Natural killer cell (primary cell): Measurements from ENCODE around the gene DTX3L. TPM values are rescaled to one million over a fixed set of nuclear protein-coding genes. Genes with fewer than 3 reads are reported as not detected.
"Not testable (repeated sequence)": the region's sequence is repeated elsewhere in the genome, so short reads cannot be mapped to it uniquely, and the experiment has no call there.

Source experiments
- ATAC-seq, 3 donors: fragments of 150-1000 bp in 2 of 3; fragments of 200-7000 bp in 1 of 3; cut with Tn5 transposase; 1 replicate in 1 of 3; 2 replicates in 2 of 3; pipeline ENCODE4 v1.10.0; 2021; ENCODE audit warnings: mild to moderate bottlenecking in 2 of 3, moderate library complexity in 2 of 3
- DNase-seq, 2 donors: peaks; one replicate each; pipeline versions ENCODE4 v3.0.0 to v3.0.0-alpha.2; 2013 to 2021; ENCODE audit warnings: mixed read lengths in 1 of 2
- H3K27ac ChIP-seq: one replicate; pipeline ENCODE4 v1.5.1; 2013; ENCODE audit warnings: mild to moderate bottlenecking, low read length
- H3K27me3 ChIP-seq: one replicate; pipeline ENCODE4 v1.6.1; 2013; ENCODE audit warnings: low read length; ENCODE audit not compliant: control insufficient read depth, insufficient read depth
- H3K36me3 ChIP-seq: one replicate; pipeline ENCODE4 v1.6.1; 2013; ENCODE audit warnings: low read length; ENCODE audit not compliant: control insufficient read depth, insufficient read depth
- H3K4me1 ChIP-seq: one replicate; pipeline ENCODE4 v1.6.1; 2013; ENCODE audit warnings: low read length; ENCODE audit not compliant: control insufficient read depth, insufficient read depth
- H3K4me3 ChIP-seq: one replicate; pipeline ENCODE4 v1.5.1; 2013; ENCODE audit warnings: low read length
- H3K9me3 ChIP-seq: one replicate; pipeline ENCODE4 v1.6.1; 2013; ENCODE audit warnings: low read length; ENCODE audit not compliant: control insufficient read depth, insufficient read depth
- H3K27ac Mint-ChIP-seq, 2 donors: one replicate each; pipeline ENCODE4 v1.8.0; 2022; ENCODE audit warnings: mild to moderate bottlenecking in 2 of 2, mixed read lengths in 2 of 2, moderate library complexity in 1 of 2
- H3K27me3 Mint-ChIP-seq, 2 donors: one replicate each; pipeline ENCODE4 v1.8.0; 2022; ENCODE audit warnings: low read depth in 2 of 2, mixed read lengths in 2 of 2
- H3K36me3 Mint-ChIP-seq: one replicate; pipeline ENCODE4 v1.8.0; 2022; ENCODE audit warnings: mixed read lengths
- H3K4me1 Mint-ChIP-seq, 2 donors: one replicate each; pipeline ENCODE4 v1.8.0; 2022; ENCODE audit warnings: mixed read lengths in 2 of 2
- H3K4me3 Mint-ChIP-seq: one replicate; pipeline ENCODE4 v1.8.0; 2022; ENCODE audit warnings: mild to moderate bottlenecking, moderate library complexity, mixed read lengths
- H3K9me3 Mint-ChIP-seq, 2 donors: one replicate each; pipeline ENCODE4 v1.8.0; 2022; ENCODE audit warnings: mixed read lengths in 2 of 2
- WGBS: methylation state at CpG from one replicate; pipeline ENCODE4 v1.1.7; 2013; ENCODE audit warnings: missing lambda C conversion rate; ENCODE audit not compliant: insufficient coverage; 5-methylcytosine and 5-hydroxymethylcytosine counted together
- intact Hi-C: fragments of 100-400 bp; cut with micrococcal nuclease; formaldehyde crosslinking; loops from one replicate; pipeline ENCODE4 v1.14.2; 2022
- total RNA-seq, 4 donors: library from RNA; stranded (reverse); fragments of 120-200 nt in 1 of 4; gene quantifications; one replicate each; pipeline versions ENCODE4 v1.2.3 to v1.2.4, GENCODE V29; 2013 to 2022
- TF ChIP-seq, protein P1 (sequence below): fragments of 200-600 bp; IDR thresholded peaks from one replicate; pipeline ENCODE4 v1.8.0; 2022; ENCODE audit warnings: antibody characterized with exemption

Gene DTX3L
- total RNA-seq, 3 donors from 2014 or later (not counting 1 experiment from before 2014, with no cell fraction given): 40.8 to 61.0 (median 51.8) TPM

DNA sequence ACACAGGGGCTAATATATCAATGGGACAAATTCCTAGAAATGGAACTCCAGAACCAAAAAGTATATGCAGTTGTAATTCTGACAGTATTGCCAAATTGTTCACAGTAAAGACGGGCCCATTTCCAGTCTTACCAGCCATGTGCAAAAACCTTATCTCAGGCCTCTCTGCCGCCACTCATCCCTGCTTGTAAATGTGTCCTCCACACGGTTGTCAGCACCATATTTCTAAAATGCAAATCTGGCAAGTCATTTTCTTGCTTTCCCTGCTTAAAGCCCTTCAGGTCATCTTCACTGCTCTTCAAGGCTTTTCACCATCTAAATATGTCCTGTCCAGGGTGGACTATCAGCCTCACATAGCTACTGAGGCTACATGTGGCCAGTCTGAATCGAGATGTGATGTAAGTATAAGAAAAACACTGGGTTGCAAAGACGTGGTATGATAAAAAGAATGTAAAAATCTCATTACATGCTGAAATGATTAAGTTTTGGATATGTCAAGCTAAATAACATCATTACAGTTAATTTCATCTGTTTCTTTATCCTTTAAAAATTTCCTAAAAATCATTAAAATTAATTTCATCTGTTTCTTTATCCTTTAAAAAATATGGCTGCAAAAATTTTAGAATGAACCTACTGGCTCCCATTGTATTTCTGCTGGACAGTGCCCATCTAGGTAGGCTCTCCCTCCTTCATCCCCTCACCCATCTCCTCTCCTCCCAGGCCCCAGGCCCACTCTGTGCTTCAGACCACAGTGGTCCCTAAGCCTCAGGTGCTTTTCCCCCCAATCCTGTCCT is 1.0 kb upstream of the DTX3L start:
- Mint-ChIP-seq H3K27me3 (no peaks in the 10 kb centered on the region), H3K27ac (peak overlapping the region; percentile 86 to 97), H3K9me3 (no peaks in the 10 kb centered on the region), H3K36me3 (peaks cover 18% of the 10 kb centered on the region), H3K4me3 (peak overlapping the region; percentile 93), H3K4me1 (peaks cover 66 to 72% of the 10 kb centered on the region in 2 donors)
- intact Hi-C loops: loop anchor here (5.0 kb wide), 3 partner anchors 49 to 639 kb away; partner anchors contain the start of genes HSPBAP1 and SEC22A
- 65% methylated on average over 4 of the region's 5 CpGs for WGBS
- ATAC-seq: no peak
- Histone ChIP-seq H3K36me3 (peaks cover 36% of the 10 kb centered on the region), H3K4me3 (peak overlapping the region; percentile 77), H3K9me3 (no peaks in the 10 kb centered on the region), H3K27me3 (no peaks in the 10 kb centered on the region), H3K27ac (peak overlapping the region; percentile 89), H3K4me1 (peaks cover 34% of the 10 kb centered on the region)
- DNase-seq: no peak
- TF ChIP-seq, protein P1, sequence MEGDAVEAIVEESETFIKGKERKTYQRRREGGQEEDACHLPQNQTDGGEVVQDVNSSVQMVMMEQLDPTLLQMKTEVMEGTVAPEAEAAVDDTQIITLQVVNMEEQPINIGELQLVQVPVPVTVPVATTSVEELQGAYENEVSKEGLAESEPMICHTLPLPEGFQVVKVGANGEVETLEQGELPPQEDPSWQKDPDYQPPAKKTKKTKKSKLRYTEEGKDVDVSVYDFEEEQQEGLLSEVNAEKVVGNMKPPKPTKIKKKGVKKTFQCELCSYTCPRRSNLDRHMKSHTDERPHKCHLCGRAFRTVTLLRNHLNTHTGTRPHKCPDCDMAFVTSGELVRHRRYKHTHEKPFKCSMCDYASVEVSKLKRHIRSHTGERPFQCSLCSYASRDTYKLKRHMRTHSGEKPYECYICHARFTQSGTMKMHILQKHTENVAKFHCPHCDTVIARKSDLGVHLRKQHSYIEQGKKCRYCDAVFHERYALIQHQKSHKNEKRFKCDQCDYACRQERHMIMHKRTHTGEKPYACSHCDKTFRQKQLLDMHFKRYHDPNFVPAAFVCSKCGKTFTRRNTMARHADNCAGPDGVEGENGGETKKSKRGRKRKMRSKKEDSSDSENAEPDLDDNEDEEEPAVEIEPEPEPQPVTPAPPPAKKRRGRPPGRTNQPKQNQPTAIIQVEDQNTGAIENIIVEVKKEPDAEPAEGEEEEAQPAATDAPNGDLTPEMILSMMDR: no peak

- ATAC-seq (peak in 1 of 3 donors; percentile 5), DNase-seq (peak in 1 of 2 donors; percentile 34)
- TF ChIP-seq, protein P1: no peak
- H3K27me3 ChIP-seq: no peaks in the 10 kb centered on the region
- H3K9me3 ChIP-seq: no peaks in the 10 kb centered on the region
- peaks cover 34% of the 10 kb centered on the region for H3K4me1 ChIP-seq
- H3K4me1 Mint-ChIP-seq: peaks cover 71 to 72% of the 10 kb centered on the region in 2 donors
- peak overlapping the region; percentile 89 for H3K27ac ChIP-seq
- H3K36me3 Mint-ChIP-seq: peaks cover 22% of the 10 kb centered on the region
- intact Hi-C loops: loop anchor here (1.0 to 5.0 kb wide), 5 partner anchors 17 to 639 kb away; partner anchors contain the start of genes HSPBAP1 and SEC22A
- 16% methylated on average over 5 of the region's 5 CpGs for WGBS
- no peaks in the 10 kb centered on the region for H3K9me3 Mint-ChIP-seq
- no peaks in the 10 kb centered on the region for H3K27me3 Mint-ChIP-seq
- H3K4me3 ChIP-seq: peak overlapping the region; percentile 77
- H3K4me3 Mint-ChIP-seq: peak overlapping the region; percentile 93
- H3K36me3 ChIP-seq: peaks cover 36% of the 10 kb centered on the region
- peak overlapping the region; percentile 86 to 97 for H3K27ac Mint-ChIP-seq
Measured at GRCh38 chr3:122563717-122564025, 467 bp upstream of the DTX3L start.

DNA sequence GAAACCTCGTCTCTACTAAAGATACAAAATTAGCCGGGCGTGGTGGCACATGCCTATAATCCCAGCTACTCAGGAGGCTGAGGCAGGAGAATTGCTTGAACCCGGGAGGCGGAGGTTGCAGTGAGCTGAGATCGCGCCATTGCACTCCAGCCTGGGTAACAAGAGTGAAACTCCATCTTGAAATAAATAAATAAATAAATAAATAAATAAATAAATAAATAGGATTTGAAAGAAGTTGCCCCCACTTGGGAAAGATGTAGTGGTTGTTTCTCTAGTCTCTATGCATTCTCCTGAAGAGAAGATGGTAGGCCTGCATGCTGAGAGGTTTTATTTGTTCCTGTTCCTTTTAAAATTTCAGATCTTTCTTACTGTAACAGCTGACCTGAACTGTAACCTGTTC is 4.0 kb downstream of the DTX3L start:
- H3K27me3 ChIP-seq, H3K4me3 Mint-ChIP-seq, H3K9me3 Mint-ChIP-seq, H3K9me3 ChIP-seq, intact Hi-C loops, H3K4me3 ChIP-seq, H3K27ac ChIP-seq, DNase-seq, H3K27me3 Mint-ChIP-seq, ATAC-seq: not testable (repeated sequence)
- Mint-ChIP-seq H3K36me3 (peaks cover 23% of the 10 kb centered on the region), H3K4me1 (peaks cover 60 to 65% of the 10 kb centered on the region in 2 donors), H3K27ac (peak overlapping the region; percentile 46 to 80)
- Histone ChIP-seq H3K36me3 (peaks cover 55% of the 10 kb centered on the region), H3K4me1 (peaks cover 32% of the 10 kb centered on the region)
- no CpG with 5 or more reads among the region's 7 CpGs for WGBS

DNA sequence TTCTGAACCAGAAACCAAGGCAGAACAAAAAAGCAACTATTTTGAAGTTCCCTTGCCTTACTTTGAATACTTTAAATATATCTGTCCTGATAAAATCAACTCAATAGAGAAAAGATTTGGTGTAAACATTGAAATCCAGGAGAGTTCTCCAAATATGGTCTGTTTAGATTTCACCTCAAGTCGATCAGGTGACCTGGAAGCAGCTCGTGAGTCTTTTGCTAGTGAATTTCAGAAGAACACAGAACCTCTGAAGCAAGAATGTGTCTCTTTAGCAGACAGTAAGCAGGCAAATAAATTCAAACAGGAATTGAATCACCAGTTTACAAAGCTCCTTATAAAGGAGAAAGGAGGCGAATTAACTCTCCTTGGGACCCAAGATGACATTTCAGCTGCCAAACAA is 4.6 kb downstream of the DTX3L start:
- TF ChIP-seq, protein P1: no peak
- Histone ChIP-seq H3K27ac (no peak overlapping the region), H3K9me3 (no peaks in the 10 kb centered on the region), H3K36me3 (peaks cover 55% of the 10 kb centered on the region), H3K4me3 (no peak overlapping the region), H3K27me3 (no peaks in the 10 kb centered on the region), H3K4me1 (peaks cover 32% of the 10 kb centered on the region)
- no peak for ATAC-seq
- Mint-ChIP-seq H3K36me3 (peaks cover 23% of the 10 kb centered on the region), H3K9me3 (no peaks in the 10 kb centered on the region), H3K27ac (peak overlapping the region; percentile 46 to 80), H3K27me3 (no peaks in the 10 kb centered on the region), H3K4me3 (no peak overlapping the region), H3K4me1 (peaks cover 60 to 65% of the 10 kb centered on the region in 2 donors)
- intact Hi-C loops: no loop called here
- WGBS: 82% methylated on average over 3 of the region's 3 CpGs
- DNase-seq: no peak
